Thymus (tissue), 14 donors: Measurements from ENCODE around the gene TXN. TPM values are rescaled to one million over a fixed set of nuclear protein-coding genes. Genes with fewer than 3 reads are reported as not detected.

Experiments used
- DNase-seq, 9 donors: peaks; one replicate each; pipeline ENCODE4 v3.0.0-alpha.2; 2013; ENCODE audit warnings: low spot score in 9 of 9, low read depth in 6 of 9, missing footprints in 1 of 9
- H3K27ac ChIP-seq, 2 donors: one replicate each; pipeline ENCODE4 v1.5.1; 2013; ENCODE audit warnings: control low read depth in 1 of 2, low read depth in 1 of 2, low read length in 1 of 2, mild to moderate bottlenecking in 1 of 2, moderate library complexity in 1 of 2
- H3K27me3 ChIP-seq, 2 donors: one replicate each; pipeline ENCODE4 v1.5.1; 2013; ENCODE audit warnings: low read length in 1 of 2; ENCODE audit not compliant: control insufficient read depth in 2 of 2, insufficient read depth in 1 of 2
- H3K36me3 ChIP-seq, 2 donors: one replicate each; pipeline ENCODE4 v1.5.1; 2013; ENCODE audit warnings: low read length in 1 of 2, mild to moderate bottlenecking in 1 of 2, moderate library complexity in 1 of 2; ENCODE audit not compliant: control insufficient read depth in 2 of 2, insufficient read depth in 2 of 2
- H3K4me1 ChIP-seq, 2 donors: one replicate each; pipeline ENCODE4 v1.5.1; 2013; ENCODE audit warnings: low read length in 2 of 2; ENCODE audit not compliant: control insufficient read depth in 2 of 2, insufficient read depth in 2 of 2
- H3K4me3 ChIP-seq, 2 donors: one replicate each; pipeline ENCODE4 v1.5.1; 2013; ENCODE audit warnings: low read length in 2 of 2, control low read depth in 1 of 2, mild to moderate bottlenecking in 1 of 2
- H3K9me3 ChIP-seq, 2 donors: one replicate each; pipeline ENCODE4 v1.5.1; 2013; ENCODE audit warnings: low read length in 1 of 2, mild to moderate bottlenecking in 1 of 2; ENCODE audit not compliant: control insufficient read depth in 2 of 2, insufficient read depth in 1 of 2
- WGBS: extraction: QIAGEN DNeasy Blood & Tissue Kit; methylation state at CpG from one replicate; pipeline ENCODE4 v1.1.7; 2013; 5-methylcytosine and 5-hydroxymethylcytosine counted together
- long read RNA-seq, 10 donors: transcript quantifications; one replicate each; lab custom pipeline, GENCODE V29; 2026
- polyA plus RNA-seq: library from polyadenylated mRNA; stranded (reverse); fragments of 200-250 nt; gene quantifications from one replicate; pipeline ENCODE4 v1.2.3, GENCODE V29; 2013
- total RNA-seq: library from RNA; stranded (reverse); fragments of 120-200 nt; gene quantifications from one replicate; pipeline ENCODE4 v1.2.4, GENCODE V29; 2013
- donor health status: healthy.

The TXN gene
- total RNA-seq (320 TPM), polyA plus RNA-seq (448 TPM)
- long read RNA-seq, donor 1, transcript TXN-202 (5 exons, 869 nt) = major isoform, 50 of 51 reads
- long read RNA-seq, donor 1, partial matches to known transcripts = 0 of 51 reads
- long read RNA-seq, donor 1, other reads (novel, unspliced or antisense) = 0 of 51 reads
- long read RNA-seq, donor 2 = 0 reads
- long read RNA-seq, donor 3, transcript TXN-203 (2 exons, 540 nt) = minor isoform, 6 of 700 reads
- long read RNA-seq, donor 3, transcript TXN-202 (5 exons, 869 nt) = major isoform, 640 of 700 reads
- long read RNA-seq, donor 3, partial matches to known transcripts = 35 of 700 reads
- long read RNA-seq, donor 3, other reads (novel, unspliced or antisense) = 19 of 700 reads
- long read RNA-seq, donor 4, transcript TXN-202 (5 exons, 869 nt) = major isoform, 162 of 206 reads
- long read RNA-seq, donor 4, partial matches to known transcripts = 40 of 206 reads
- long read RNA-seq, donor 4, other reads (novel, unspliced or antisense) = 0 of 206 reads
- long read RNA-seq, donor 5, transcript TXN-202 (5 exons, 869 nt) = major isoform, 677 of 744 reads
- long read RNA-seq, donor 5, transcript TXN-203 (2 exons, 540 nt) = minor isoform, 7 of 744 reads
- long read RNA-seq, donor 5, partial matches to known transcripts = 53 of 744 reads
- long read RNA-seq, donor 5, other reads (novel, unspliced or antisense) = 7 of 744 reads
- long read RNA-seq, donor 6, transcript TXN-202 (5 exons, 869 nt) = major isoform, 243 of 259 reads
- long read RNA-seq, donor 6, partial matches to known transcripts = 14 of 259 reads
- long read RNA-seq, donor 6, other reads (novel, unspliced or antisense) = 0 of 259 reads
- long read RNA-seq, donor 7, transcript TXN-202 (5 exons, 869 nt) = major isoform, 323 of 399 reads
- long read RNA-seq, donor 7, transcript TXN-203 (2 exons, 540 nt) = minor isoform, 7 of 399 reads
- long read RNA-seq, donor 7, partial matches to known transcripts = 69 of 399 reads
- long read RNA-seq, donor 7, other reads (novel, unspliced or antisense) = 0 of 399 reads
- long read RNA-seq, donor 8, transcript TXN-202 (5 exons, 869 nt) = major isoform, 119 of 126 reads
- long read RNA-seq, donor 8, partial matches to known transcripts = 7 of 126 reads
- long read RNA-seq, donor 8, other reads (novel, unspliced or antisense) = 0 of 126 reads
- long read RNA-seq, donor 9, transcript TXN-202 (5 exons, 869 nt) = major isoform, 213 of 239 reads
- long read RNA-seq, donor 9, partial matches to known transcripts = 18 of 239 reads
- long read RNA-seq, donor 9, other reads (novel, unspliced or antisense) = 6 of 239 reads
- long read RNA-seq, donor 10, transcript TXN-202 (5 exons, 869 nt) = major isoform, 283 of 308 reads
- long read RNA-seq, donor 10, partial matches to known transcripts = 13 of 308 reads
- long read RNA-seq, donor 10, other reads (novel, unspliced or antisense) = 11 of 308 reads

DNA sequence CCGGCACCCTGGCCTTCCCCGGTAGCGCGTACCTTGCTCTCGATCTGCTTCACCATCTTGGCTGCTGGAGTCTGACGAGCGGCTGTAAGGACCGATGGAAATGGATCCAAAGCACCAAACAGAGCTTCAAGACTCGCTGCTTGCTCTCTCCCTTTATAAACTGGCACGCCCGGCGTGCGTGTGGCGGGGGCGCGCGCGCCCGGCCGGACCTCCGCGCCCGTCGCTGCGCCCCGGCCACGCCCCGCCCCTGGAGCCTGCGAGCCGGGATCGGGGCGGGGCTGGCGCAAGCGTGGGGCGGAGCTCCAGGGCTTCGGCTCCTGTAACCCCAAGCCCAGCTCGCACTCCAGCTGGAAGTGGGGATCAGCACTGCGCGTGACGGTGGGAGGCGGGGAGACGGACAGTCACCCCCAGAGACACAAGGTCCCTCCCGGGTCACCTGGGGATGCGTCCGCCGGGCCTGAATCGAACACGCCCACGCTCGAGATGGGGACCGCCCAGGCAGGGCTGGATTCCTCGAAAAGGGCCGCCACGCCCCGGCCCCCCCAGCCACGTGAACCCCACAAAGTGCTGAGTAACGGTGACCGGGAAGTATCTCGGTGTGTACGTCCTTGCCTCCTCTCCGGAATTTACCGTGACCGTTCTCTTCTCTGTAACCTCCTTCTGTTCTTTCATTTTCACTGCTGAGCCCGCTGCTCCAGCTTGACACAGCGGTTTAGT, at the start of gene TXN:
TSS of gene TXN (minus strand) at position 128 of the 717 bp plus-strand sequence. CDS start at position 56, 72 bp downstream.
- peaks cover 11 to 26% of the 10 kb centered on the region in 2 donors for H3K4me1 ChIP-seq

DNA sequence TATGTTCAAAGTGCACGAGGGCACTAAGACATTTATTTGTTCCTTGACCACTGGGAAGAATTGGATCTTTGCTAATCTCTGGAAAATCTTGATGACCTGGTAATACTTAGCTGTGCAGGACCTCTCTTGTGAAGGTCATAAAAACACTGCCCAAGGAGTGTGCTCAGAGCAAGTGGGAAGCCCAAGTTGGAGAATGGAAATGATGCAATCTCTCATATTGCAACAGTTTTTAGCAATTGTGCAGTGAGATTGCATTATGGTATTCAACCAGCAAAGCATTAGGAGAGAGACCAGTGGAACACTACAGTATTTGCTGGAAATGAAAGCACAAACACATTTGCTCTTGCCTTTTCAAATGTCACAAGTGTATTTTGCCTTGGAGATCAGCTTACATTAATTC, 46.8 kb upstream of the TXN start:
- no peaks in the 10 kb centered on the region for H3K27me3 ChIP-seq
- H3K27ac ChIP-seq = no peak overlapping the region
- peaks cover 0 to 4% of the 10 kb centered on the region in 2 donors for H3K9me3 ChIP-seq
- DNase-seq = no peak
- no peak overlapping the region for H3K4me3 ChIP-seq
- WGBS = 97% methylated on average over 1 of the region's 1 CpG
- peaks cover 6 to 14% of the 10 kb centered on the region in 2 donors for H3K4me1 ChIP-seq
- no peaks in the 10 kb centered on the region for H3K36me3 ChIP-seq

More for the DNA sequence above, at the start of gene TXN:
- Histone ChIP-seq H3K27ac (peak within 1 kb of the TSS; percentile 83 to 89), H3K4me3 (peak within 1 kb of the TSS; percentile 65 to 85), H3K27me3 (no peaks in the 10 kb centered on the region), H3K36me3 (no peaks in the 10 kb centered on the region), H3K9me3 (no peaks in the 10 kb centered on the region)
- under 1% methylated on average over 65 of the region's 65 CpGs for WGBS
- peak; percentile 64 to 89 (median 77) for DNase-seq

DNA sequence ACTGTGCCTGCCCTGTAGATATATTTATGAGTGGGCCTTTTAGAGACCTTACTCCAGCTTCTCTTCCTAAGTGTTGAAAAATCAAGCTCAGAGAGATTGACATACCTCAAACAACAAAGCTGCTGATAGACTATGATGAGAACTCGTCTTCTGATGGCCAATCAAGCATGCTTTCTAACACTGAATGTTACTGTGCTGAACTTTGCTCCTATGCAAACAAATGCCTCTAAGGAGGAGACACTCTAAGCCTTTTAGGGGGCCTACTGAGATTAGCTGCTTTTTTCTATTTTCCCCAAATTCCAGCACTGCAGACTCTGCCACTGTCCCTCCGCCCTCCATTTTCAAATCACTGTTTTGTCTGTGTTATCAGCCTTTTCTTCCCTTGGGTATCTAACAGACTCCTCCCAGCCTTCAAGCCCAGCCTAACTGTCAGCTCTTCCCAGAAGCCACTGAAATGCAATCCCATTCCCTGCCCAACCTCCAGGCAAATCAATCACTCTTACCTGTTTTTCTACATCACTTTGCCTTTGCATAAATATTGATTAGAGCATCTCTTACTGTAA, 41.8 kb upstream of the TXN start:
- no peak overlapping the region for H3K4me3 ChIP-seq
- WGBS = 97% methylated on average over 2 of the region's 2 CpGs

DNA sequence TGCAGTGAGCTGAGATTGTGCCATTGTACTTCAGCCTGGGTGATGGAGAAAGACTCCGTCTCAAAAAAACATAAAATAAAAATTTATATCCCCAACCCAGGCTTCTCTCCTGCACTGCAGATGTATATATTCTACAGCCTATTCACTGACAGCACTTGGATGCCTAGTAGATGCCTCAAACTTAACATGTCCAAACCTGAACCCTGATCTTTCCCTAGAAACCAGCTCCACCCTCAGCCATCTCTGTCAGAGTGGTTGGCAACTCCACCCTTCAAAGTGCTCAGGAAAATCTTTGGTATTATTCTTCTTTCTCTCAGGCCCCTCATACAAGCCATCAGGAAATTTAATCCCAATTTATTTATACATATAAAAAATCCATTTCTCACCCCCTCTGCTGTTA, 36.9 kb upstream of the TXN start:
- no peak overlapping the region for H3K4me3 ChIP-seq
- no peaks in the 10 kb centered on the region for H3K27me3 ChIP-seq
- H3K4me1 ChIP-seq = no peaks in the 10 kb centered on the region
- 100% methylated on average over 1 of the region's 1 CpG for WGBS
- no peaks in the 10 kb centered on the region for H3K36me3 ChIP-seq
- H3K27ac ChIP-seq = no peak overlapping the region
- no peak for DNase-seq
- H3K9me3 ChIP-seq = no peaks in the 10 kb centered on the region

More for the DNA sequence above, 41.8 kb upstream of the TXN start:
- H3K4me1 ChIP-seq = no peaks in the 10 kb centered on the region
- no peak for DNase-seq
- H3K27me3 ChIP-seq = no peaks in the 10 kb centered on the region
- H3K27ac ChIP-seq = no peak overlapping the region
- no peaks in the 10 kb centered on the region for H3K36me3 ChIP-seq
- no peaks in the 10 kb centered on the region for H3K9me3 ChIP-seq

DNA sequence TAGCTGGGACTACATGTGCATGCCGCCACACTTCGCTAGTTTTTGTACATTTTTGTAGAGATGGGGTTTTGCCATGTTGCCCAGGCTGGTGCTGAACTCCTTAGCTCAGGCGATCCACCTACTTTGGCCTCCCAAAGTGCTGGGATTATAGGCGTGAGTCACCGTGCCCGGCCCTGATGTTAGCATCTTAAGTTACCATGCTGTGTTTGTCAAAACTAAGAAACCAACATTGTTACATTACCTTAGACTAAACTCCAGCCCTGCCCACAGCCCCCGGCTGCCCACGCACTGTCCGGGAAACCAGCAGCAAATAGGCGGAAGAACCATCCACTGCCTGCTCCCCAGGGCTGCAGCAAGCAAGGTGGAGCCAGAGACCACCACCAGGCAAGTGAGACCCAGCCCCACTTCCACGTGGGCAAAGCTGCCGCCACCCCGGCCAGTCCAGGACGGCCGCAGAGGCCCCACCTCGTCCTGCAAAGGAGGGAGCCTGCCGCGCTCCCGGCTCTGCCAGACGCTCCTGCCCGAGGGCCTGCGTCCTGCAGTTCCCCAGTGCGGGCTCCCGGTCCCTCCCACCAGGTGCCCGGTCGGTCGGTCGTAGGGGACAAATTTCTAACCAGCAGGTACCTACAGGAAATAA, 35.7 kb upstream of the TXN start:
- H3K27me3 ChIP-seq = no peaks in the 10 kb centered on the region
- WGBS = 98% methylated on average over 28 of the region's 28 CpGs
- H3K9me3 ChIP-seq = no peaks in the 10 kb centered on the region
- no peaks in the 10 kb centered on the region for H3K4me1 ChIP-seq
- no peak overlapping the region for H3K4me3 ChIP-seq
- DNase-seq = no peak
- H3K36me3 ChIP-seq = no peaks in the 10 kb centered on the region
- no peak overlapping the region for H3K27ac ChIP-seq

DNA sequence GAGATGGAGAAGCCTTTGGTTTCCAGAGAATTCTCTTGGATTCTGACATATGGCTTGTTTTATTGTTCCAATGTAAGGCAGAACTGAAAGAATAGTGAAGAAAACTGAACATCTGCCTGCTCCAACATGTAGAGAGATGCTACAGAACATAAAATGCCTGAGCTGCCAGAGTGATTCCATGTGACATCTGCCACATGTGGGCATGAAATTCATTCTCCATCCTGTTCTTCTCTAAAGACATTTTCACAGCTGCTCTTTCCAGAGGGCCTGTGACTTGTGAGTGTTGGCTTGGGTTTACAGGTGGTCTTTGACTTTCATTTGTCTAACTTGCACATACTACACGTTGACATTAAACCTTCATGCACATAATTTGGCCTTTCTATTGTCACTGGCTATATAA, 33.7 kb upstream of the TXN start:
- no peaks in the 10 kb centered on the region for H3K36me3 ChIP-seq
- H3K4me1 ChIP-seq = no peaks in the 10 kb centered on the region
- no peak overlapping the region for H3K4me3 ChIP-seq
- no peak for DNase-seq
- no peaks in the 10 kb centered on the region for H3K27me3 ChIP-seq
- WGBS = 86% methylated on average over 1 of the region's 1 CpG
- H3K9me3 ChIP-seq = no peaks in the 10 kb centered on the region
- no peak overlapping the region for H3K27ac ChIP-seq

DNA sequence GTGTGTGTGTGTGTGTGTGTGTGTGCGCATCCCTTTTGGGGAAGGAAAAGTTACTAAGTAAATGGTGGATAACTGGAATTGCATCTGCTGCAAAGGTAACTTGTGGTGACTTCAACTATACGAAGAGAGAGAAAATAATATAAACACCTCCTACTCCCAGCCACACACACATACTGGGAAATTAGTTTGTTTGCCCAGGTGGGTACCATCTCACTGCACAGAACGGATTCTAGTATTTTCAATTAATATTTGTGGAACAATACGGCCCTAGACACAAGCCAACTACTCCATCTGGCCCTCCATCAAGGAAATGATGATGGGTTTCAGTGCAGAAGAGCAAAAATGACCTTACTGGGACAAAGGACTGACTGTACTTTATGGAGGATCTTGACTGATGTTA, 32.2 kb upstream of the TXN start:
- no peaks in the 10 kb centered on the region for H3K27me3 ChIP-seq
- 96% methylated on average over 4 of the region's 4 CpGs for WGBS
- no peaks in the 10 kb centered on the region for H3K36me3 ChIP-seq
- H3K27ac ChIP-seq = no peak overlapping the region
- no peak overlapping the region for H3K4me3 ChIP-seq
- H3K9me3 ChIP-seq = no peaks in the 10 kb centered on the region
- no peak for DNase-seq
- H3K4me1 ChIP-seq = no peaks in the 10 kb centered on the region
